Measurements from ENCODE around the gene DOCK3. TPM values are rescaled to one million over a fixed set of nuclear protein-coding genes. Genes with fewer than 3 reads are reported as not detected.

Gene DOCK3
- total and polyA plus RNA-seq, 2 of the 4 experiments (the other 2 are of a cell fraction): under 0.01 to 0.12 TPM

GRCh38 chr3:51357856-51358255, 683.1 kb downstream of the DOCK3 start:
- no peak overlapping the region for H2BK15ac ChIP-seq (ENCODE audit: low read depth, low read length)
- WGBS, 2 experiments (ENCODE audit: extremely low coverage in 2 of 2, insufficient read length in 1 of 2): no CpG with 5 or more reads among the region's 4 CpGs
- H3K9ac ChIP-seq (ENCODE audit: low read depth, low read length): no peak overlapping the region
- ChIA-PET POLR2A (ENCODE audit: unreplicated experiment) (no interaction called here), CTCF (no interaction called here)
- no peak overlapping the region for H2BK5ac ChIP-seq (ENCODE audit: low read depth, low read length, poor library complexity, severe bottlenecking)
- H2AK9ac ChIP-seq (replicated peaks; ENCODE audit: low read depth, low read length, poor library complexity): no peak overlapping the region
- in situ Hi-C loops (cut with MboI; ENCODE audit: low sequenced_read_pairs) (no loop called here), intact Hi-C loops (cut with micrococcal nuclease) (no loop called here), dilution Hi-C loops (cut with HindIII; ENCODE audit: low sequenced_read_pairs, unreplicated experiment) (loop anchor here (25.0 kb wide), 1 partner anchor 246 kb away; no protein-coding TSS in a partner anchor)
- no peak overlapping the region for H3K23ac ChIP-seq (ENCODE audit: low read depth, low read length)
- H3K4me1 ChIP-seq (ENCODE audit: control insufficient read depth, insufficient read depth, low read length): no peaks in the 10 kb centered on the region
- H2AK5ac ChIP-seq (ENCODE audit: low read depth, low read length): no peak overlapping the region
- H4K5ac ChIP-seq (ENCODE audit: low read depth, low read length): no peak overlapping the region
- H3K4me3 ChIP-seq (ENCODE audit: insufficient read depth, low read depth, low read length): no peak overlapping the region
- DNase-seq (no peak), ATAC-seq (ENCODE audit: low read depth) (no peak)
- no peaks in the 10 kb centered on the region for H4K20me1 ChIP-seq (ENCODE audit: insufficient read depth, low read length)
- H3K56ac ChIP-seq (ENCODE audit: extremely low read depth, insufficient read depth, low read length): no peak overlapping the region
- H3K9me3 ChIP-seq (ENCODE audit: control insufficient read depth, insufficient read depth, low read length): no peaks in the 10 kb centered on the region
- H3K36me3 ChIP-seq (ENCODE audit: control insufficient read depth, insufficient read depth, low read length): no peaks in the 10 kb centered on the region
- H3K27me3 ChIP-seq (ENCODE audit: control insufficient read depth, insufficient read depth, low read length): peaks cover 16% of the 10 kb centered on the region
- no peak overlapping the region for H2BK120ac ChIP-seq (ENCODE audit: low read depth, low read length)
- H3K18ac ChIP-seq (ENCODE audit: low read depth, low read length): no peak overlapping the region
- no peak overlapping the region for H4K91ac ChIP-seq (ENCODE audit: insufficient read depth, low read depth, low read length)
- H3K4ac ChIP-seq (ENCODE audit: low read depth, low read length): no peak overlapping the region
- TF ChIP-seq FOS (IDR thresholded peaks at IDR 0.05; ENCODE audit: low read depth, low read length) (no peak), RFX5 (IDR thresholded peaks at IDR 0.05; ENCODE audit: low read depth, low read length) (no peak), RCOR1 (IDR thresholded peaks at IDR 0.05; ENCODE audit: insufficient replicate concordance, low read length) (no peak), MXI1 (IDR thresholded peaks at IDR 0.05; ENCODE audit: borderline replicate concordance, low read depth, low read length) (no peak)
- TF ChIP-seq, protein P1, sequence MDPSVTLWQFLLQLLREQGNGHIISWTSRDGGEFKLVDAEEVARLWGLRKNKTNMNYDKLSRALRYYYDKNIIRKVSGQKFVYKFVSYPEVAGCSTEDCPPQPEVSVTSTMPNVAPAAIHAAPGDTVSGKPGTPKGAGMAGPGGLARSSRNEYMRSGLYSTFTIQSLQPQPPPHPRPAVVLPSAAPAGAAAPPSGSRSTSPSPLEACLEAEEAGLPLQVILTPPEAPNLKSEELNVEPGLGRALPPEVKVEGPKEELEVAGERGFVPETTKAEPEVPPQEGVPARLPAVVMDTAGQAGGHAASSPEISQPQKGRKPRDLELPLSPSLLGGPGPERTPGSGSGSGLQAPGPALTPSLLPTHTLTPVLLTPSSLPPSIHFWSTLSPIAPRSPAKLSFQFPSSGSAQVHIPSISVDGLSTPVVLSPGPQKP (IDR thresholded peaks at IDR 0.05; ENCODE audit: borderline replicate concordance, low read depth, low read length): no peak
- no TSS peak for BruUV-seq (replicated peaks)
- H2AFZ ChIP-seq (replicated peaks; ENCODE audit: low read length, poor library complexity): no peak overlapping the region
- H3K27ac ChIP-seq (ENCODE audit: insufficient read depth, low read length): no peak overlapping the region
- H3K79me1 ChIP-seq (ENCODE audit: low read depth in 1 of 2, low read length in 2 of 2): no peaks in the 10 kb centered on the region
- no peak overlapping the region for H4K8ac ChIP-seq (ENCODE audit: low read depth in 2 of 2, low read length in 2 of 2)
- no peak overlapping the region for H2BK20ac ChIP-seq (ENCODE audit: low read depth, low read length)
- H3K14ac ChIP-seq (replicated peaks; ENCODE audit: low read depth, low read length): no peak overlapping the region
- H3K9me1 ChIP-seq (ENCODE audit: insufficient read depth, low read length): no peaks in the 10 kb centered on the region
- no peak overlapping the region for H3K4me2 ChIP-seq (ENCODE audit: low read depth, low read length)

Data from IMR-90 (cell line).